K562 (cell line): Measurements from ENCODE around the gene LCN1. TPM values are rescaled to one million over a fixed set of nuclear protein-coding genes. Genes with fewer than 3 reads are reported as not detected.

Source experiments
- CREM ChIP-seq: IDR thresholded peaks from 2 replicates; pipeline ENCODE4 v1.6.1; 2014; ENCODE audit warnings: antibody characterized with exemption, low read depth
- POLR2A ChIP-seq: fragments of 450-650 bp; conservative IDR thresholded peaks from 2 replicates; pipeline ENCODE4 v1.6.1; 2016
- TEAD4 ChIP-seq, 2 experiments: sonication (generic) in 1 of 2; formaldehyde crosslinking in 1 of 2; IDR thresholded peaks; 2 replicates each; pipeline versions ENCODE4 v1.6.1 to v1.8.0; 2012 to 2022; ENCODE audit warnings: borderline replicate concordance in 1 of 2, inconsistent platforms in 1 of 2, low read length in 1 of 2, mild to moderate bottlenecking in 1 of 2, missing genetic modification reagents in 1 of 2
- ZNF124 ChIP-seq: sonication (generic); formaldehyde crosslinking; IDR thresholded peaks from 2 replicates; pipeline ENCODE4 v1.8.1; 2022; ENCODE audit warnings: missing genetic modification reagents
- polyA plus RNA-seq, 8 experiments: library from polyadenylated mRNA; depleted of rRNA in 4 of 8; stranded (reverse) in 5 of 8; unstranded in 3 of 8; fragments of >200 nt; fragmentation: Nextera tagmentation in 2 of 8; fragmentation: Illumina TruSeq in 1 of 8; extraction: Ambion mirVana in 2 of 8; extraction: Trizol in 1 of 8; gene quantifications; 2 replicates each; pipeline versions ENCODE4 v1.2.1 to v1.2.3, GENCODE V29; 2011 to 2014; ENCODE audit warnings: inconsistent platforms in 1 of 8, missing spikeins in 1 of 8
- total RNA-seq, 7 experiments: library from RNA; depleted of rRNA in 6 of 7; stranded (reverse); fragments of >200 nt in 6 of 7; fragmentation: Illumina TruSeq in 2 of 7; extraction: Trizol in 2 of 7; gene quantifications; 2 replicates each; pipeline versions ENCODE4 v1.2.1 to v1.2.3, GENCODE V29; 2011 to 2021; ENCODE audit warnings: low replicate concordance in 1 of 7
- TF ChIP-seq, protein P1 (sequence below): fragments of 450-650 bp; IDR thresholded peaks from 2 replicates; pipeline ENCODE4 v1.6.1; 2016; ENCODE audit warnings: mild to moderate bottlenecking, moderate library complexity
- TF ChIP-seq, protein P2 (sequence below): sonication (generic); formaldehyde crosslinking; IDR thresholded peaks from 2 replicates; pipeline ENCODE4 v1.8.0; 2023; ENCODE audit warnings: missing genetic modification reagents, mild to moderate bottlenecking, borderline replicate concordance
- TF ChIP-seq, protein P3 (sequence below): sonication (generic); formaldehyde crosslinking; IDR thresholded peaks from 2 replicates; pipeline ENCODE4 v1.8.0; 2023; ENCODE audit warnings: mild to moderate bottlenecking, missing genetic modification reagents

LCN1 gene
- total and polyA plus RNA-seq, 9 of the 15 experiments (the other 6 are each of a cell fraction or from before 2014, with no cell fraction given): not detected

DNA sequence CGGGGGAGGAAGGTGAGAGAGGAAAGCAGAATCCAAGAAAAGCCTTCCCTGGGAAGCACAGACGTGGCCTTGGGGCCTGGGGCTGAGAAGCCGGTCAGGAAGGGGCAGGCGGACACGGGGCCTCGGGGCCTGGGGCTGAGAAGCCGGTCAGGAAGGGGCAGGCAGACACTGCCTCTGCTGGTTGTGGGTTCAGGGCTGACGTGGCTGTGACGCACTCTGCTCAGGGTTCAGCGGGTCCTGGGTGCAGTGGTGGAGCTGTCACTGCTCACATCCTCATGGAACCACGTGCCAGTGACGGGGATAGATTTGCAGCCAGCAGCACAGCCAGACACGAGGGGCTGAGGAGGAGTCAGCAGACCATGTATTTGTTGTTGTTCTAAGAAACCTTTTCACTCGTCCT is 53.1 kb downstream of the LCN1 start (continued):
- TF ChIP-seq, protein P1, sequence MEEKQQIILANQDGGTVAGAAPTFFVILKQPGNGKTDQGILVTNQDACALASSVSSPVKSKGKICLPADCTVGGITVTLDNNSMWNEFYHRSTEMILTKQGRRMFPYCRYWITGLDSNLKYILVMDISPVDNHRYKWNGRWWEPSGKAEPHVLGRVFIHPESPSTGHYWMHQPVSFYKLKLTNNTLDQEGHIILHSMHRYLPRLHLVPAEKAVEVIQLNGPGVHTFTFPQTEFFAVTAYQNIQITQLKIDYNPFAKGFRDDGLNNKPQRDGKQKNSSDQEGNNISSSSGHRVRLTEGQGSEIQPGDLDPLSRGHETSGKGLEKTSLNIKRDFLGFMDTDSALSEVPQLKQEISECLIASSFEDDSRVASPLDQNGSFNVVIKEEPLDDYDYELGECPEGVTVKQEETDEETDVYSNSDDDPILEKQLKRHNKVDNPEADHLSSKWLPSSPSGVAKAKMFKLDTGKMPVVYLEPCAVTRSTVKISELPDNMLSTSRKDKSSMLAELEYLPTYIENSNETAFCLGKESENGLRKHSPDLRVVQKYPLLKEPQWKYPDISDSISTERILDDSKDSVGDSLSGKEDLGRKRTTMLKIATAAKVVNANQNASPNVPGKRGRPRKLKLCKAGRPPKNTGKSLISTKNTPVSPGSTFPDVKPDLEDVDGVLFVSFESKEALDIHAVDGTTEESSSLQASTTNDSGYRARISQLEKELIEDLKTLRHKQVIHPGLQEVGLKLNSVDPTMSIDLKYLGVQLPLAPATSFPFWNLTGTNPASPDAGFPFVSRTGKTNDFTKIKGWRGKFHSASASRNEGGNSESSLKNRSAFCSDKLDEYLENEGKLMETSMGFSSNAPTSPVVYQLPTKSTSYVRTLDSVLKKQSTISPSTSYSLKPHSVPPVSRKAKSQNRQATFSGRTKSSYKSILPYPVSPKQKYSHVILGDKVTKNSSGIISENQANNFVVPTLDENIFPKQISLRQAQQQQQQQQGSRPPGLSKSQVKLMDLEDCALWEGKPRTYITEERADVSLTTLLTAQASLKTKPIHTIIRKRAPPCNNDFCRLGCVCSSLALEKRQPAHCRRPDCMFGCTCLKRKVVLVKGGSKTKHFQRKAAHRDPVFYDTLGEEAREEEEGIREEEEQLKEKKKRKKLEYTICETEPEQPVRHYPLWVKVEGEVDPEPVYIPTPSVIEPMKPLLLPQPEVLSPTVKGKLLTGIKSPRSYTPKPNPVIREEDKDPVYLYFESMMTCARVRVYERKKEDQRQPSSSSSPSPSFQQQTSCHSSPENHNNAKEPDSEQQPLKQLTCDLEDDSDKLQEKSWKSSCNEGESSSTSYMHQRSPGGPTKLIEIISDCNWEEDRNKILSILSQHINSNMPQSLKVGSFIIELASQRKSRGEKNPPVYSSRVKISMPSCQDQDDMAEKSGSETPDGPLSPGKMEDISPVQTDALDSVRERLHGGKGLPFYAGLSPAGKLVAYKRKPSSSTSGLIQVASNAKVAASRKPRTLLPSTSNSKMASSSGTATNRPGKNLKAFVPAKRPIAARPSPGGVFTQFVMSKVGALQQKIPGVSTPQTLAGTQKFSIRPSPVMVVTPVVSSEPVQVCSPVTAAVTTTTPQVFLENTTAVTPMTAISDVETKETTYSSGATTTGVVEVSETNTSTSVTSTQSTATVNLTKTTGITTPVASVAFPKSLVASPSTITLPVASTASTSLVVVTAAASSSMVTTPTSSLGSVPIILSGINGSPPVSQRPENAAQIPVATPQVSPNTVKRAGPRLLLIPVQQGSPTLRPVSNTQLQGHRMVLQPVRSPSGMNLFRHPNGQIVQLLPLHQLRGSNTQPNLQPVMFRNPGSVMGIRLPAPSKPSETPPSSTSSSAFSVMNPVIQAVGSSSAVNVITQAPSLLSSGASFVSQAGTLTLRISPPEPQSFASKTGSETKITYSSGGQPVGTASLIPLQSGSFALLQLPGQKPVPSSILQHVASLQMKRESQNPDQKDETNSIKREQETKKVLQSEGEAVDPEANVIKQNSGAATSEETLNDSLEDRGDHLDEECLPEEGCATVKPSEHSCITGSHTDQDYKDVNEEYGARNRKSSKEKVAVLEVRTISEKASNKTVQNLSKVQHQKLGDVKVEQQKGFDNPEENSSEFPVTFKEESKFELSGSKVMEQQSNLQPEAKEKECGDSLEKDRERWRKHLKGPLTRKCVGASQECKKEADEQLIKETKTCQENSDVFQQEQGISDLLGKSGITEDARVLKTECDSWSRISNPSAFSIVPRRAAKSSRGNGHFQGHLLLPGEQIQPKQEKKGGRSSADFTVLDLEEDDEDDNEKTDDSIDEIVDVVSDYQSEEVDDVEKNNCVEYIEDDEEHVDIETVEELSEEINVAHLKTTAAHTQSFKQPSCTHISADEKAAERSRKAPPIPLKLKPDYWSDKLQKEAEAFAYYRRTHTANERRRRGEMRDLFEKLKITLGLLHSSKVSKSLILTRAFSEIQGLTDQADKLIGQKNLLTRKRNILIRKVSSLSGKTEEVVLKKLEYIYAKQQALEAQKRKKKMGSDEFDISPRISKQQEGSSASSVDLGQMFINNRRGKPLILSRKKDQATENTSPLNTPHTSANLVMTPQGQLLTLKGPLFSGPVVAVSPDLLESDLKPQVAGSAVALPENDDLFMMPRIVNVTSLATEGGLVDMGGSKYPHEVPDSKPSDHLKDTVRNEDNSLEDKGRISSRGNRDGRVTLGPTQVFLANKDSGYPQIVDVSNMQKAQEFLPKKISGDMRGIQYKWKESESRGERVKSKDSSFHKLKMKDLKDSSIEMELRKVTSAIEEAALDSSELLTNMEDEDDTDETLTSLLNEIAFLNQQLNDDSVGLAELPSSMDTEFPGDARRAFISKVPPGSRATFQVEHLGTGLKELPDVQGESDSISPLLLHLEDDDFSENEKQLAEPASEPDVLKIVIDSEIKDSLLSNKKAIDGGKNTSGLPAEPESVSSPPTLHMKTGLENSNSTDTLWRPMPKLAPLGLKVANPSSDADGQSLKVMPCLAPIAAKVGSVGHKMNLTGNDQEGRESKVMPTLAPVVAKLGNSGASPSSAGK: peak; percentile 53
- TF ChIP-seq POLR2A (no peak), CREM (peak; percentile 75), TEAD4 (IDR thresholded peaks at IDR 0.05; ENCODE audit: low read length) (no peak), TEAD4 (CRISPR knock-in tag; IDR thresholded peaks at IDR 0.05; ENCODE audit: borderline replicate concordance) (no peak), ZNF124 (no peak)
- TF ChIP-seq, protein P2, sequence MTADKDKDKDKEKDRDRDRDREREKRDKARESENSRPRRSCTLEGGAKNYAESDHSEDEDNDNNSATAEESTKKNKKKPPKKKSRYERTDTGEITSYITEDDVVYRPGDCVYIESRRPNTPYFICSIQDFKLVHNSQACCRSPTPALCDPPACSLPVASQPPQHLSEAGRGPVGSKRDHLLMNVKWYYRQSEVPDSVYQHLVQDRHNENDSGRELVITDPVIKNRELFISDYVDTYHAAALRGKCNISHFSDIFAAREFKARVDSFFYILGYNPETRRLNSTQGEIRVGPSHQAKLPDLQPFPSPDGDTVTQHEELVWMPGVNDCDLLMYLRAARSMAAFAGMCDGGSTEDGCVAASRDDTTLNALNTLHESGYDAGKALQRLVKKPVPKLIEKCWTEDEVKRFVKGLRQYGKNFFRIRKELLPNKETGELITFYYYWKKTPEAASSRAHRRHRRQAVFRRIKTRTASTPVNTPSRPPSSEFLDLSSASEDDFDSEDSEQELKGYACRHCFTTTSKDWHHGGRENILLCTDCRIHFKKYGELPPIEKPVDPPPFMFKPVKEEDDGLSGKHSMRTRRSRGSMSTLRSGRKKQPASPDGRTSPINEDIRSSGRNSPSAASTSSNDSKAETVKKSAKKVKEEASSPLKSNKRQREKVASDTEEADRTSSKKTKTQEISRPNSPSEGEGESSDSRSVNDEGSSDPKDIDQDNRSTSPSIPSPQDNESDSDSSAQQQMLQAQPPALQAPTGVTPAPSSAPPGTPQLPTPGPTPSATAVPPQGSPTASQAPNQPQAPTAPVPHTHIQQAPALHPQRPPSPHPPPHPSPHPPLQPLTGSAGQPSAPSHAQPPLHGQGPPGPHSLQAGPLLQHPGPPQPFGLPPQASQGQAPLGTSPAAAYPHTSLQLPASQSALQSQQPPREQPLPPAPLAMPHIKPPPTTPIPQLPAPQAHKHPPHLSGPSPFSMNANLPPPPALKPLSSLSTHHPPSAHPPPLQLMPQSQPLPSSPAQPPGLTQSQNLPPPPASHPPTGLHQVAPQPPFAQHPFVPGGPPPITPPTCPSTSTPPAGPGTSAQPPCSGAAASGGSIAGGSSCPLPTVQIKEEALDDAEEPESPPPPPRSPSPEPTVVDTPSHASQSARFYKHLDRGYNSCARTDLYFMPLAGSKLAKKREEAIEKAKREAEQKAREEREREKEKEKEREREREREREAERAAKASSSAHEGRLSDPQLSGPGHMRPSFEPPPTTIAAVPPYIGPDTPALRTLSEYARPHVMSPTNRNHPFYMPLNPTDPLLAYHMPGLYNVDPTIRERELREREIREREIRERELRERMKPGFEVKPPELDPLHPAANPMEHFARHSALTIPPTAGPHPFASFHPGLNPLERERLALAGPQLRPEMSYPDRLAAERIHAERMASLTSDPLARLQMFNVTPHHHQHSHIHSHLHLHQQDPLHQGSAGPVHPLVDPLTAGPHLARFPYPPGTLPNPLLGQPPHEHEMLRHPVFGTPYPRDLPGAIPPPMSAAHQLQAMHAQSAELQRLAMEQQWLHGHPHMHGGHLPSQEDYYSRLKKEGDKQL (CRISPR knock-in tag): no peak
- TF ChIP-seq, protein P3, sequence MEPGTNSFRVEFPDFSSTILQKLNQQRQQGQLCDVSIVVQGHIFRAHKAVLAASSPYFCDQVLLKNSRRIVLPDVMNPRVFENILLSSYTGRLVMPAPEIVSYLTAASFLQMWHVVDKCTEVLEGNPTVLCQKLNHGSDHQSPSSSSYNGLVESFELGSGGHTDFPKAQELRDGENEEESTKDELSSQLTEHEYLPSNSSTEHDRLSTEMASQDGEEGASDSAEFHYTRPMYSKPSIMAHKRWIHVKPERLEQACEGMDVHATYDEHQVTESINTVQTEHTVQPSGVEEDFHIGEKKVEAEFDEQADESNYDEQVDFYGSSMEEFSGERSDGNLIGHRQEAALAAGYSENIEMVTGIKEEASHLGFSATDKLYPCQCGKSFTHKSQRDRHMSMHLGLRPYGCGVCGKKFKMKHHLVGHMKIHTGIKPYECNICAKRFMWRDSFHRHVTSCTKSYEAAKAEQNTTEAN: no peak
